Measurements from ENCODE around the gene NRCAM.
A peak's percentile ranks its signal among the peaks of the same experiment; 100 is the strongest.

Gene NRCAM

GRCh38 chr7:108137993-108138392, 318.2 kb downstream of the NRCAM start:
- peaks cover 18% of the 10 kb centered on the region for H3K4me1 Mint-ChIP-seq (ENCODE audit: low read depth)
- no peaks in the 10 kb centered on the region for H3K9me3 Mint-ChIP-seq (ENCODE audit: low read depth)
- H3K4me3 Mint-ChIP-seq = no peak overlapping the region
- H3K36me3 Mint-ChIP-seq = no peaks in the 10 kb centered on the region
- H3K27ac Mint-ChIP-seq = no peak overlapping the region
- no peaks in the 10 kb centered on the region for H3K27me3 Mint-ChIP-seq

DNA sequence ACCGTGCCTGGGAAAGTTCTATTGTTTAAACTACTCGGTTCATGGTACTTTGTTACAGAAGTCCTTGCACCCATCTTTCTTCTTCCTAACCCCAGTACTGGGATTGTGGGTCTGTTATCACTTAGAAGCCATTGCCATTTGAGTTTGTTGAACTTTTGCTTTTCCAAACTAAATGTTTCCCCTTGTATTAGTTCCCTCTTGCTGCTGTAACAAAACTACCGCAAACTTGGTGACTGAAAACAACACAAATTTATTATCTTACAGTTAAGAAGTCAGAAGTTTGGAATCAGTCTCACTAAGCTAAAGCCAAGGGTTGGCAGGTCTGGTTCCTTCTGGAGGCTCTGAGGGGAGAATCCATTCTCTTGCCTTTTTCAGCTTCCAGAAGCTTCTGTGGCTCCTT, 319.2 kb downstream of the NRCAM start:
- Mint-ChIP-seq H3K27ac (no peak overlapping the region), H3K9me3 (ENCODE audit: low read depth) (no peaks in the 10 kb centered on the region), H3K27me3 (no peaks in the 10 kb centered on the region), H3K4me1 (ENCODE audit: low read depth) (peaks cover 18% of the 10 kb centered on the region), H3K36me3 (no peaks in the 10 kb centered on the region), H3K4me3 (no peak overlapping the region)

GRCh38 chr7:108136191-108136688, 320.0 kb downstream of the NRCAM start:
- Mint-ChIP-seq H3K27me3 (no peaks in the 10 kb centered on the region), H3K36me3 (no peaks in the 10 kb centered on the region), H3K4me3 (peak overlapping the region; percentile 36), H3K4me1 (ENCODE audit: low read depth) (peaks cover 18% of the 10 kb centered on the region), H3K27ac (peak overlapping the region; percentile 87), H3K9me3 (ENCODE audit: low read depth) (no peaks in the 10 kb centered on the region)

DNA sequence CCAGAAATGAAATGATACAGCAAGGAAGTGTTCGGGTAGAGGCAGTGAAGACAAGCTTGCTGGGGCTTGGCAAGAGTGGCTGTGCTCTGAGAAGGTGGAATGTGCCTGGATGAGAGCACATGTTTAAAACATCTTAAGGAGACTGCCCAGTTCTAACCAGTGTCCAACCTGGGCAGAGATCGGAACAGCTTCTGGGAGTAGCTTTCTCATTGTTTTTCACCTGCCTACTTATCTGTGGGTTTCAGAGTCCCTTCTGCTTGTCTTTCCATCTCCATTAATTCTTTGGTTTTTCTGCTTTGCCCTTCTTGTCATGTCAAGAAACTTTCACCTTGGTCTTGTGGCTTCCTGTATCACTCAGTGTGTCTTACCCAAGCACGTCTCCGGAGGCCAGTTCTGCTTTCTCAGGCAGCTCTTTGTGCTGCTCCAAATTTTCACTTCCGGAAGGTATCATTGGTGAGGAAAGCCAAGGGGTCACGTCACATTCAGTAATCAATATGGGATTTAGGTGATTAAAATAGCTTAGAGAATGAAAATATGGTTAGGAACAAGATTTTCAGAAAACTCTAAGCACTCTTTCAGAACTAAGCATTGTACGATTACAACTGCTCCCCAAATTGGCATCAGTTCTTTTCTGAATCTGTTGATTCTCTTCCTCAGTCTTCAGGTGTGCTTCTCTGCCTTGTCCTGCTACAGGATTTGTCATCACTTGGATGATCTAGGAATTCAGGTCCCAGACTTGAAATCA, 320.6 kb downstream of the NRCAM start:
- Mint-ChIP-seq H3K36me3 (no peaks in the 10 kb centered on the region), H3K4me3 (peak overlapping the region; percentile 27), H3K4me1 (ENCODE audit: low read depth) (peaks cover 18% of the 10 kb centered on the region)

DNA sequence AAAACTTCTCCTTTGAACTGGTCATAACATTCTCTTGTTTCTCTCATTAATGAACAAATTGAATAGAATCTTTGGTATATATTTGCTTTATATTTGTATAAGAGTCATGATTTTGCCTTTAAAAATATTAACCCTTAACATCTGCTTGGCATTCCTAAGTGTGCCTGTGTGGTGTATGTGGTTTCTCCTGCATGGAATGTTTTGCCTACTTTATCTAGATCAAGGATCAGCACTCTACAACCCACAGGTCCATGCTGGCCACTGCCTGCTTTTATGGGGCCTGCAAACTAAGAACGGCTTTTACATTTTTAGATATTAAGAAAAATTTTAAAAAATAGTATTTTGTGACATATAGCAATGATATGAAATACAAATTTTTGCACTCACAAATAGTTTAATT, 321.8 kb downstream of the NRCAM start:
- H3K27me3 Mint-ChIP-seq = no peaks in the 10 kb centered on the region
- no peak overlapping the region for H3K4me3 Mint-ChIP-seq
- no peaks in the 10 kb centered on the region for H3K36me3 Mint-ChIP-seq
- no peak overlapping the region for H3K27ac Mint-ChIP-seq
- no peaks in the 10 kb centered on the region for H3K9me3 Mint-ChIP-seq (ENCODE audit: low read depth)
- H3K4me1 Mint-ChIP-seq (ENCODE audit: low read depth) = peaks cover 18% of the 10 kb centered on the region

More for the DNA sequence above, 320.6 kb downstream of the NRCAM start:
- no peaks in the 10 kb centered on the region for H3K27me3 Mint-ChIP-seq
- peak overlapping the region; percentile 87 for H3K27ac Mint-ChIP-seq
- H3K9me3 Mint-ChIP-seq (ENCODE audit: low read depth) = no peaks in the 10 kb centered on the region

DNA sequence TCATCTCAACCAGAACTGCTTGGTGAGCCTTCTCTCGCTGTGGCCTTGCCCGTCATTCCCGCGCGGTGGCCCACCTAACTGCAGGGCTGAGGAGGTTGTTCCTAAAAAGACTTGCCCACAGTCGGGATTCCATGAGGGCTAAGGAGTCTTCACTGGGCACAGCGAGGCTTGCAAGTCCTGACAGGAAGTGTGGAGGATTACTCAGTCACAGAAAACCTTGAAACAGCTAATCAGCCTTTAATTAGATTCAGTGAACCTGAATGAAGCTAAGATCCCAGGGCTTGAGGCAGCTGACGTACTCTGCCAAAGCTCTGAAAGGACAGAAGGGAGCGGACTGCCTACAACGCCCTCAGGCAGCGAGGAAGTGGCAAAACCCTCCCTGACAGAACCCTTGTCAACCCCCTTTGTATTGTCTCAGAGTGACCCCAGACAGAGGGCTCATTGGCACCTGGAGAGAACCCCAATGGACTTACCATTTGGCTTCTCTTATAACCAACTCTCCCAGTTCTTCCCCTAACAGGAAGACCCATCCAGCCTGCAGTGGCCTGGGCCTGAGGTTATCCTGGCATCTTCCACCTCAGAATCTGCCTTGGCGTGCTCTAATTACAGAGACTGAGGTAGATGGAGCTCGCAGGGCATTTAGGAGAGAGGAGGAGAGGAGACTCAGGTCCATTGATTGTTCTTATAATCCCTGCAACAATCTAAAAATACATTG, 323.5 kb downstream of the NRCAM start:
- H3K36me3 Mint-ChIP-seq = no peaks in the 10 kb centered on the region
- H3K27me3 Mint-ChIP-seq = no peaks in the 10 kb centered on the region
- no peaks in the 10 kb centered on the region for H3K9me3 Mint-ChIP-seq (ENCODE audit: low read depth)
- H3K27ac Mint-ChIP-seq = no peak overlapping the region
- H3K4me1 Mint-ChIP-seq (ENCODE audit: low read depth) = peaks cover 18% of the 10 kb centered on the region
- no peak overlapping the region for H3K4me3 Mint-ChIP-seq

DNA sequence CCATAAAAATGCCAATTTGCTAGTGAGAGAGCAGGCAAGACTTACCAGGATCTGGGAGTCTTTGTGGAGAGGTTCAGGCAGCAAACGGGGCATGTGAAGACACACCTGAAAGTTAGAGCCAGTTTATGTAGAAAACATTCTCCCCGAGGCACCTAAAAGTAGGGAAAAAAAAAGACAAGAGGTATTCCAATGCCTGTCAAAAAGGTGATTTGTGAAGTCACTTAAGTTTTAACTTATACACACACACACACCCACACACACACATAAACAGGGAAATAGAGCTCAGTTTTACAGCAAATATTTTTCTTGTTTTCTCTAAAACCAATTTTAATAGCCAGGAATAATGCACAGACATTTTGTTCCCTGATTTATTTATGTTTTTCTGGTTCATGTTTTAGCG, 326.0 kb downstream of the NRCAM start, which contains the start of gene LAMB4:
TSS of gene LAMB4 (minus strand) at position 101 of the 400 bp plus-strand sequence. CDS start 7,197 bp downstream, outside the sequence.
- no peaks in the 10 kb centered on the region for H3K36me3 Mint-ChIP-seq
- H3K4me3 Mint-ChIP-seq = no peak within 1 kb of the TSS

GRCh38 chr7:108129018-108129965, 326.9 kb downstream of the NRCAM start:
- Mint-ChIP-seq H3K4me3 (no peak overlapping the region), H3K27me3 (no peaks in the 10 kb centered on the region), H3K9me3 (ENCODE audit: low read depth) (no peaks in the 10 kb centered on the region), H3K4me1 (ENCODE audit: low read depth) (no peaks in the 10 kb centered on the region), H3K27ac (no peak overlapping the region), H3K36me3 (no peaks in the 10 kb centered on the region)

More for the DNA sequence above, 326.0 kb downstream of the NRCAM start, which contains the start of gene LAMB4:
- Mint-ChIP-seq H3K9me3 (ENCODE audit: low read depth) (no peaks in the 10 kb centered on the region), H3K27me3 (no peaks in the 10 kb centered on the region), H3K4me1 (ENCODE audit: low read depth) (peaks cover 6% of the 10 kb centered on the region), H3K27ac (no peak within 1 kb of the TSS)

DNA sequence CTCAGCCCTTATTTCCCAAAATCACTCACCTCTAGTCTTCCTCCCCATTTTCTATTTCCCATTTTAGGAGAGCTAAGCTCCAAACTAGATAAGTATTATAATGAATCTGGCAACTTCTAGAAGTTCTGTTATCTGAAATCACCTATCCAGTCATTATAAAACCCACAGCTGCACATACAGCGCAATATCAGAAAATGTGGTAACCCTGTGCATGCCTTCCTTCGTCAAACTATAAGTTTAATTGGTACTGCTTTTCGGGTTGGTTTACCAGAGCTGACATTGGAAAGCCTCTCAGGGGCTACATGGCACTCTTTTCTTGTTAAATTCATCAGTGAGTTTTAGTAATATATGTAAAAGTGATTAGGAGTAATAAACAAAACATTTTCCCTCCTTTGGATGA, 327.7 kb downstream of the NRCAM start:
- Mint-ChIP-seq H3K27me3 (no peaks in the 10 kb centered on the region), H3K36me3 (no peaks in the 10 kb centered on the region), H3K4me3 (no peak overlapping the region), H3K4me1 (ENCODE audit: low read depth) (no peaks in the 10 kb centered on the region), H3K27ac (no peak overlapping the region), H3K9me3 (ENCODE audit: low read depth) (no peaks in the 10 kb centered on the region)

GRCh38 chr7:108127461-108127860, 328.8 kb downstream of the NRCAM start:
- Mint-ChIP-seq H3K4me1 (ENCODE audit: low read depth) (no peaks in the 10 kb centered on the region), H3K36me3 (no peaks in the 10 kb centered on the region), H3K9me3 (ENCODE audit: low read depth) (no peaks in the 10 kb centered on the region), H3K27ac (no peak overlapping the region), H3K4me3 (no peak overlapping the region), H3K27me3 (no peaks in the 10 kb centered on the region)

GRCh38 chr7:108124820-108125219, 331.4 kb downstream of the NRCAM start:
- Mint-ChIP-seq H3K4me3 (no peak overlapping the region), H3K36me3 (no peaks in the 10 kb centered on the region), H3K9me3 (ENCODE audit: low read depth) (no peaks in the 10 kb centered on the region), H3K27ac (no peak overlapping the region), H3K27me3 (no peaks in the 10 kb centered on the region), H3K4me1 (ENCODE audit: low read depth) (no peaks in the 10 kb centered on the region)

DNA sequence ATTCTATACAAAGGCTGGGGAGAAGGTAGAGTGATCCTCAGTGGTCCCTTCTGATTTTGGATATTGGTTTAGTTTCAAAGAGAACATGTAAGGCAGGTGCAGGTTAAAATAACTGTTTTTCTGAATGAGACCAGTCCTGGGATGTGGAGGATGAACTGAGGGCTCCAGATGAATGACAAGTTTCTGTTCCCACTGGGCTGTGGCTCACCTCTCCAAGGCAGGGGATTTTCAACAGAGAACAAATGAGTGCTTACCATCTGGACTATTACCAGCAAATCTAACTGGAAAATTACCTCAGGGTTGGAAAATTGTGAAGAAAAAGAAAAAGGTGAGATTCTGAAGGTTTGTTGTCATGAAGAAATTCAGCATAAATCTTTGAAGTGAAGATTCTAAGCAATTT, 334.1 kb downstream of the NRCAM start:
- Mint-ChIP-seq H3K27ac (no peak overlapping the region), H3K4me1 (ENCODE audit: low read depth) (no peaks in the 10 kb centered on the region), H3K36me3 (no peaks in the 10 kb centered on the region), H3K27me3 (no peaks in the 10 kb centered on the region), H3K9me3 (ENCODE audit: low read depth) (no peaks in the 10 kb centered on the region), H3K4me3 (no peak overlapping the region)

GRCh38 chr7:108120933-108121332, 335.3 kb downstream of the NRCAM start:
- no peak overlapping the region for H3K4me3 Mint-ChIP-seq

DNA sequence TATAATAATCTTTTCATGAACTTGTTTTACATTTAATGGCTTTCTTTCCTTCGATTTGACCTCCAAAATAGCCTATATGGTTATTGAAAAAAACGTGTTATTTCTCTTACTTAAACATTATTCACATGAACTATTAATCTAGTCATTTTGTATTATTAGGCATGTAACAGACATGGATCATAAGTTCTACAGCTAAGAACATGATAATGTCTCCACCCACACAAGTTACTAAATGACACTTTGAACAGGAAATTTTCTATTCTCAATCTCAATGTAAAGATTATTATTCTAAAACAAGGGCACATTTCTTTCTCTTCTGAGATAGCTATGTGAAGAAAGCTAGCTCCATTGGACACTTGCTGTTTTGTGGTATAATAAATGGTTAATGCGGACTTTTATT, 336.0 kb downstream of the NRCAM start:
- Mint-ChIP-seq H3K27me3 (no peaks in the 10 kb centered on the region), H3K4me1 (ENCODE audit: low read depth) (no peaks in the 10 kb centered on the region), H3K36me3 (no peaks in the 10 kb centered on the region), H3K9me3 (ENCODE audit: low read depth) (no peaks in the 10 kb centered on the region), H3K4me3 (no peak overlapping the region), H3K27ac (no peak overlapping the region)

More at GRCh38 chr7:108120933-108121332, 335.3 kb downstream of the NRCAM start:
- Mint-ChIP-seq H3K9me3 (ENCODE audit: low read depth) (no peaks in the 10 kb centered on the region), H3K27ac (no peak overlapping the region), H3K36me3 (no peaks in the 10 kb centered on the region), H3K4me1 (ENCODE audit: low read depth) (no peaks in the 10 kb centered on the region), H3K27me3 (no peaks in the 10 kb centered on the region)

Measured in activated naive CD8-positive, alpha-beta T cell (primary cell).